Loucy (cell line): ENCODE data around the gene LYSET.
"Not testable (repeated sequence)": the region's sequence is repeated elsewhere in the genome, so short reads cannot be mapped to it uniquely, and the experiment has no call there.

Experiments
- H2AFZ ChIP-seq: fragments of 200-600 bp; sonication (generic); 2 replicates; pipeline ENCODE4 v1.6.0; 2016; ENCODE audit warnings: antibody characterized with exemption, mild to moderate bottlenecking, low read length, moderate library complexity
- H3F3A ChIP-seq: fragments of 200-600 bp; 2 replicates; pipeline ENCODE4 v1.6.0; 2016; ENCODE audit warnings: antibody characterized with exemption, low read depth, mild to moderate bottlenecking
- H3K27me3 ChIP-seq: fragments of 200-600 bp; sonication (generic); 2 replicates; pipeline ENCODE4 v1.6.1; 2014; ENCODE audit warnings: low read length, mild to moderate bottlenecking; ENCODE audit not compliant: insufficient read depth, poor library complexity, severe bottlenecking
- H3K36me3 ChIP-seq: fragments of 200-600 bp; sonication (generic); 2 replicates; pipeline ENCODE4 v1.6.1; 2016; ENCODE audit warnings: low read length; ENCODE audit not compliant: insufficient read depth
- H3K4me1 ChIP-seq: fragments of 200-600 bp; sonication (generic); 2 replicates; pipeline ENCODE4 v1.5.1; 2014; ENCODE audit warnings: low read length, mild to moderate bottlenecking; ENCODE audit not compliant: insufficient read depth, poor library complexity, severe bottlenecking
- H3K4me2 ChIP-seq: fragments of 200-600 bp; sonication (generic); 2 replicates; pipeline ENCODE4 v1.6.0; 2014; ENCODE audit warnings: antibody characterized with exemption, low read length, low read depth, mild to moderate bottlenecking; ENCODE audit not compliant: poor library complexity, severe bottlenecking
- H3K4me3 ChIP-seq: fragments of 200-600 bp; sonication (generic); 2 replicates; pipeline ENCODE4 v1.5.1; 2014; ENCODE audit warnings: low read length, mild to moderate bottlenecking, mixed read lengths; ENCODE audit not compliant: poor library complexity, severe bottlenecking
- H3K79me2 ChIP-seq: fragments of 200-600 bp; sonication (generic); 2 replicates; pipeline ENCODE4 v1.6.1; 2014; ENCODE audit warnings: low read length; ENCODE audit not compliant: insufficient read depth
- H3K9ac ChIP-seq: fragments of 200-600 bp; sonication (generic); 2 replicates; pipeline ENCODE4 v1.6.0; 2014; ENCODE audit warnings: mild to moderate bottlenecking, low read depth, low read length, moderate library complexity; ENCODE audit not compliant: poor library complexity, severe bottlenecking
- H3K9me2 ChIP-seq: fragments of 200-600 bp; sonication (generic); replicated peaks from 2 replicates; pipeline ENCODE4 v1.6.1; 2016; ENCODE audit warnings: low read depth, low read length, mixed read lengths
- H3K9me3 ChIP-seq: fragments of 200-600 bp; sonication (generic); 2 replicates; pipeline ENCODE4 v1.6.1; 2014; ENCODE audit warnings: mild to moderate bottlenecking, antibody characterized with exemption, low read length, low read depth; ENCODE audit not compliant: insufficient read depth
- H4K20me1 ChIP-seq: fragments of 200-600 bp; sonication (generic); 2 replicates; pipeline ENCODE4 v1.6.0; 2014; ENCODE audit warnings: antibody characterized with exemption, low read length, mild to moderate bottlenecking; ENCODE audit not compliant: insufficient read depth, poor library complexity, severe bottlenecking
- CTCF ChIP-seq: fragments of 200-600 bp; sonication (generic); conservative IDR thresholded peaks from 2 replicates; pipeline ENCODE4 v1.5.1; 2014; ENCODE audit warnings: mild to moderate bottlenecking, antibody characterized with exemption, low read length
- EZH2phosphoT487 ChIP-seq: fragments of 200-600 bp; IDR thresholded peaks from 2 replicates; pipeline ENCODE4 v1.6.1; 2018; ENCODE audit warnings: antibody characterized with exemption, mild to moderate bottlenecking, moderate library complexity, borderline replicate concordance

The LYSET gene

DNA sequence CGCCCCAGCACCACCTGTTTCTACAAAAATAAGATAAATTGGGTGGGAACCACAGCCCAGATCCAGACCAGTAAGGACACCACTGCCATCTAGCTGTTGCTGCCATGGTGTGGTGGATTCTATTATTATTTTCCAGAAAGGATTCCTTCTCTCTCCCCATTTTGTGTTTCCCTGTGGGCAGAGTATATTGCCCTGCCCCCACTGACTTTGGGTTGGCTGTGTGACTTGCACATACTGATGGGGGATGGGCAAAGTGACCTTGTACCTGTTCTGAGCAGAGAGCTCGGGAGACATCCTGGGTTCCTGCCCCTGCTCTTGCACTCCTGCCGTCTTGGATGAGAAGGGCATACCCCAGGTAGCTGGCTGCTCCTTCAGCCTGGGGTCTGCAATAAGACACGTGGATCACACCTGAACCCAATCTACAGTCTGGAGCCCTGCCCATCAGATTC, 24.7 kb upstream of the LYSET start:
- TF ChIP-seq CTCF, result peak; percentile 47
- no peak for TF ChIP-seq EZH2phosphoT487

DNA sequence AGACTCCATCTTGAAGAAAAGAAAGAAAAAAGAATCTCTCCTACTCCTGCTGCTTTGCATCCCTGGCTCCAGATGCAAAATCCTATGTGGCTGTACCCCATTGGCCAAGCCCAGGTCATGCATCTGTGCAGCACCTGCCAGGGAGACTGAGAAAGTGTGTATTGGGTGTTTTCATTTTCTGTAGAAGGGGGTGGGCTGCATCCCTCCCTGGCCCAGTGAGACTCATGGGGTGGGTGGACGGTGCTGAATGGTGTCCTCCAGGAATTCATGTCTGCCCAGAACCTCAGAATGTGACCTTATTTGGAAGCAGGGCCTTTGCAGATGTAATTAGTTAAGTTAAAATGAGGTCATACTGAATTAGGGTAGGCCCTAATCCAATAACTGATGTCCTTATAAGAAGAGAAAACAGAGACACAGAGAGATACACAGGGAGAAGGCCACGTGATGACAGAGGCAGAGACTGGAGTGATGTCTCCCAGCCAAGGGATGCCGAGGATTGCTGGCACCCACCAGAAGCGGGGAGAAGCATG, 23.6 kb upstream of the LYSET start:
- no peaks in the 10 kb centered on the region for H3K9me3 ChIP-seq
- H3K79me2 ChIP-seq, result no peaks in the 10 kb centered on the region
- no peaks in the 10 kb centered on the region for H3K36me3 ChIP-seq
- H3K9me2 ChIP-seq, result no peaks in the 10 kb centered on the region
- TF ChIP-seq CTCF, result no peak
- H3K4me3 ChIP-seq, result no peak overlapping the region
- H4K20me1 ChIP-seq, result no peaks in the 10 kb centered on the region
- no peaks in the 10 kb centered on the region for H3K27me3 ChIP-seq
- H3F3A ChIP-seq, result no peaks in the 10 kb centered on the region
- H3K4me1 ChIP-seq, result no peaks in the 10 kb centered on the region
- H2AFZ ChIP-seq, result no peak overlapping the region
- H3K9ac ChIP-seq, result no peak overlapping the region
- no peak overlapping the region for H3K4me2 ChIP-seq

More for the DNA sequence above, 24.7 kb upstream of the LYSET start:
- no peaks in the 10 kb centered on the region for H4K20me1 ChIP-seq
- no peaks in the 10 kb centered on the region for H3K79me2 ChIP-seq
- no peak overlapping the region for H3K9ac ChIP-seq
- no peaks in the 10 kb centered on the region for H3K9me3 ChIP-seq
- H3K4me3 ChIP-seq, result no peak overlapping the region
- no peaks in the 10 kb centered on the region for H3K4me1 ChIP-seq
- no peaks in the 10 kb centered on the region for H3F3A ChIP-seq
- H3K27me3 ChIP-seq, result no peaks in the 10 kb centered on the region
- no peak overlapping the region for H2AFZ ChIP-seq
- no peaks in the 10 kb centered on the region for H3K9me2 ChIP-seq
- no peak overlapping the region for H3K4me2 ChIP-seq
- H3K36me3 ChIP-seq, result no peaks in the 10 kb centered on the region

DNA sequence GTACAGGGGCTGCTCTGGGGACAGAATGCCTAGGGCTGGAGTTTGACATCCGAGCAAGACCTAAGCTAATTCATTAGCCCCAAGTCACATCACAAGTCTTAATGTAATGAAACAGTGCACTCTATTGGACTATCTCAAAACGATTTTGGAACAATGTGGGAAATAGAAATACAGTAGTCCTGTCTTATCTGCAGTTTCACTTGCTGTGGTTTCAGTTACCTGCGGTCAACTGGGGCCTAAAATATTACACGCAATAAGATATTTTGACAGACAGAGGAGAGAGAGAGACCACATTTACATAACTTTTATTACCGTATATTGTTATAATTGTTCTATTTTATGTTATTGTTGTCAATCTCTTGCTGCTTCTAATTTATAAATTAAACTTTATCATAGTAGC, 21.6 kb upstream of the LYSET start:
- no peaks in the 10 kb centered on the region for H3K9me3 ChIP-seq
- H3K9me2 ChIP-seq, result no peaks in the 10 kb centered on the region
- no peak overlapping the region for H3K9ac ChIP-seq
- H3K4me3 ChIP-seq, result no peak overlapping the region
- no peaks in the 10 kb centered on the region for H3K79me2 ChIP-seq
- H3K4me1 ChIP-seq, result no peaks in the 10 kb centered on the region
- H4K20me1 ChIP-seq, result no peaks in the 10 kb centered on the region
- no peaks in the 10 kb centered on the region for H3K27me3 ChIP-seq
- no peaks in the 10 kb centered on the region for H3K36me3 ChIP-seq
- TF ChIP-seq CTCF (peak; percentile 19; the same call in 1 of the 2 replicates), EZH2phosphoT487 (no peak)
- no peak overlapping the region for H3K4me2 ChIP-seq
- no peaks in the 10 kb centered on the region for H3F3A ChIP-seq
- H2AFZ ChIP-seq, result no peak overlapping the region

GRCh38 chr14:93165271-93166265, 19.5 kb upstream of the LYSET start:
- H3K36me3 ChIP-seq, H3K4me3 ChIP-seq, H3F3A ChIP-seq, H3K9me2 ChIP-seq, H3K4me2 ChIP-seq, H3K9me3 ChIP-seq, H3K4me1 ChIP-seq, H3K27me3 ChIP-seq, H4K20me1 ChIP-seq, H2AFZ ChIP-seq, H3K79me2 ChIP-seq, H3K9ac ChIP-seq: not testable (repeated sequence)

DNA sequence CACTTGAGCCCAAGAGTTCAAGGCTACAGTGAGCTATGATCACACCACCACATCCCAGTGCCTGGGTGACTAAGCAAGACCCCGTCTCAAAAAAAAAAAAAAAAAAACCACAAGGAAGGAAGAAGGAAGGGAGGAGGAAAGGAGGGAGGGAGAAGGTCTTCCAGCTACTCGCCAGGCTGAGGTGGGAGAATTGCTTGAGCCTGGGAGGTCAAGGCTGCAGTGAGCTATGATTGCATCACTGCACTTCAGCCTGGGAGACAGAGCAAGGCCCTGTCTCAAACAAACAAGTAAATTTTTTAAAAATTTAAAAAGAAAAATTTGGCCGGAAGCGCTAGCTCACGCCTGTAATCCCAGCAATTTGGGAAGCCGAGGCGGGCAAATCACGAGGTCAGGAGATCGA, 16.5 kb upstream of the LYSET start:
- not testable (repeated sequence) for H3K4me1 ChIP-seq, H3K9me3 ChIP-seq, H3K9me2 ChIP-seq, H4K20me1 ChIP-seq, H3K9ac ChIP-seq, H3K79me2 ChIP-seq, H3K27me3 ChIP-seq, H3F3A ChIP-seq, H2AFZ ChIP-seq, H3K4me2 ChIP-seq, H3K36me3 ChIP-seq, H3K4me3 ChIP-seq
